IMR-90 (cell line): ENCODE data around the gene CHST2.

Source experiments
- CEBPB ChIP-seq: IDR thresholded peaks from 2 replicates; pipeline ENCODE4 v1.6.1; 2012; ENCODE audit warnings: low read depth, low read length, improper control_type of control experiment
- MAZ ChIP-seq: IDR thresholded peaks from 2 replicates; pipeline ENCODE4 v1.6.1; 2012; ENCODE audit warnings: low read depth, mild to moderate bottlenecking, low read length, improper control_type of control experiment, moderate library complexity, borderline replicate concordance
- POLR2A ChIP-seq: IDR thresholded peaks from 2 replicates; pipeline ENCODE4 v1.6.1; 2012; ENCODE audit warnings: mild to moderate bottlenecking, low read depth, low read length
- RAD21 ChIP-seq: IDR thresholded peaks from 2 replicates; pipeline ENCODE4 v1.6.1; 2012; ENCODE audit warnings: low read length, improper control_type of control experiment
- RFX5 ChIP-seq: IDR thresholded peaks from 2 replicates; pipeline ENCODE4 v1.8.0; 2012; ENCODE audit warnings: low read depth, mild to moderate bottlenecking, low read length, moderate library complexity
- SMC3 ChIP-seq: fragments of 150-350 bp; IDR thresholded peaks from 2 replicates; pipeline ENCODE4 v1.6.1; 2016; ENCODE audit warnings: low read depth, mild to moderate bottlenecking, antibody characterized with exemption, low read length, moderate library complexity
- TF ChIP-seq, protein P1 (sequence below): conservative IDR thresholded peaks from 2 replicates; pipeline ENCODE4 v1.5.1; 2012; ENCODE audit warnings: mild to moderate bottlenecking, low read depth, low read length, improper control_type of control experiment

DNA sequence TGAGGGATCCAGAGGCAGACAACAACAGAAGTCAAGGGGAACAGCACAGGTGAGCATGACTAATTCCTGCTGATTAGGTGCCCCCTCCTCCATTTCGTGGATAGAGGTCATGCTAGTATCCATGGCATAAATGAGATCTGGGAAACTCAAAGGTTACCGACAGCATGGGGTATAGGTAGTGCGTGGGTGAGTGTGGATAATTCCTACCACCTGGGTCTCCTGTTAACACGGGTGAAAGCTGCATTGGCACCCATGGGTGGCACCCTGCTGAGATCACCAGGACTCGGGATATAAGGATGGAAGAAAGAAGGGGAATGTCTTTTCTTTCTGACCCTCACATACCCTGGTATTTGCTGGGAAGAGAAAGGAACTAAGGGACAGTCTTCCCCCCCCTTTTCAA is 14.4 kb upstream of the CHST2 start:
- TF ChIP-seq, protein P1, sequence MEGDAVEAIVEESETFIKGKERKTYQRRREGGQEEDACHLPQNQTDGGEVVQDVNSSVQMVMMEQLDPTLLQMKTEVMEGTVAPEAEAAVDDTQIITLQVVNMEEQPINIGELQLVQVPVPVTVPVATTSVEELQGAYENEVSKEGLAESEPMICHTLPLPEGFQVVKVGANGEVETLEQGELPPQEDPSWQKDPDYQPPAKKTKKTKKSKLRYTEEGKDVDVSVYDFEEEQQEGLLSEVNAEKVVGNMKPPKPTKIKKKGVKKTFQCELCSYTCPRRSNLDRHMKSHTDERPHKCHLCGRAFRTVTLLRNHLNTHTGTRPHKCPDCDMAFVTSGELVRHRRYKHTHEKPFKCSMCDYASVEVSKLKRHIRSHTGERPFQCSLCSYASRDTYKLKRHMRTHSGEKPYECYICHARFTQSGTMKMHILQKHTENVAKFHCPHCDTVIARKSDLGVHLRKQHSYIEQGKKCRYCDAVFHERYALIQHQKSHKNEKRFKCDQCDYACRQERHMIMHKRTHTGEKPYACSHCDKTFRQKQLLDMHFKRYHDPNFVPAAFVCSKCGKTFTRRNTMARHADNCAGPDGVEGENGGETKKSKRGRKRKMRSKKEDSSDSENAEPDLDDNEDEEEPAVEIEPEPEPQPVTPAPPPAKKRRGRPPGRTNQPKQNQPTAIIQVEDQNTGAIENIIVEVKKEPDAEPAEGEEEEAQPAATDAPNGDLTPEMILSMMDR: no peak
- TF ChIP-seq SMC3: no peak
- no peak for TF ChIP-seq POLR2A
- TF ChIP-seq RAD21: no peak
- no peak for TF ChIP-seq RFX5
- TF ChIP-seq CEBPB: no peak
- no peak for TF ChIP-seq MAZ
